DMS79 (cell line): ENCODE data around the gene KCNK6.

Source experiments
- DNase-seq: peaks from one replicate; lab custom pipeline; 2025; lab: John Stamatoyannopoulos, UW

The KCNK6 gene

DNA sequence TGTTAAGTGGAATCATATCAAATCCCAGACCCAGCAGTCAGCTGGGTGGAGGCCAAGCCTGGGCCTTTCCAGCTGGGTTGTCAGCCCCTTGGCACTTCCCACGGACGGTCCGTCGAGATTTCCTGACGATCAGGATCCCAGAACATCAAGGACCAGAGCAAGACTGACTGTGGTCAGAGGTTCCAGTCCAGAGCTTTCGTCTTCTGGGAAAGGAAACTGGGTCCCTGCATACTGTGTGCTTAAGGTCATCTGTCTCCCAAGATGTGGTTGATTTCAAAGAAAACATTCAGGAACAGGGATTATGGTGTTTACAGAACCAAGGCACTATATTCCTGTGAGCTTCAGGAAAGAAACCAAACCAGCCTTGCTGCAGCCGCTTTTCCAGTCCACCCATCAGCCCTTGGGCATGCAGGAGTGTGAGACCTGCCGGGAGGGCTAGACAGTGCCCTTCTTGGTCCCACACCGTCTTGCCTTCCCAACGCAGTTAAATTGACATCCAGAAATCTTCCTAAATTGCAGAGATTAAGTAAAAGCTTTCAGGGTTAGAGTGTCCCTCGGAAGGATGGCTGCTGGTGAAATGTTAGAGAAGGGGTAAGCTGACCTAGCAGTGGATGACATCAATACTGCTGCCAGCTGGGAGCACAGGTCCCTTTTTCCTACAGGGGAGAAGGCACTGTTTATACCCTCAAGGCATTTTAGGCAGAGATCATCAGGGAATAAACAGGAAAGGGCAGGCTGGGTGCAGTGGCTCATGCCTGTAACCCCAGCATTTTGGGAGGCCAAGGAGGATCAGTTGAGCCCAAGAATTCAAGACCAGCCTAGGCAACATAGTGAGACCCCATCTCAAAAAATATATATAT is 20.6 kb upstream of the KCNK6 start:
- no peak for DNase-seq

DNA sequence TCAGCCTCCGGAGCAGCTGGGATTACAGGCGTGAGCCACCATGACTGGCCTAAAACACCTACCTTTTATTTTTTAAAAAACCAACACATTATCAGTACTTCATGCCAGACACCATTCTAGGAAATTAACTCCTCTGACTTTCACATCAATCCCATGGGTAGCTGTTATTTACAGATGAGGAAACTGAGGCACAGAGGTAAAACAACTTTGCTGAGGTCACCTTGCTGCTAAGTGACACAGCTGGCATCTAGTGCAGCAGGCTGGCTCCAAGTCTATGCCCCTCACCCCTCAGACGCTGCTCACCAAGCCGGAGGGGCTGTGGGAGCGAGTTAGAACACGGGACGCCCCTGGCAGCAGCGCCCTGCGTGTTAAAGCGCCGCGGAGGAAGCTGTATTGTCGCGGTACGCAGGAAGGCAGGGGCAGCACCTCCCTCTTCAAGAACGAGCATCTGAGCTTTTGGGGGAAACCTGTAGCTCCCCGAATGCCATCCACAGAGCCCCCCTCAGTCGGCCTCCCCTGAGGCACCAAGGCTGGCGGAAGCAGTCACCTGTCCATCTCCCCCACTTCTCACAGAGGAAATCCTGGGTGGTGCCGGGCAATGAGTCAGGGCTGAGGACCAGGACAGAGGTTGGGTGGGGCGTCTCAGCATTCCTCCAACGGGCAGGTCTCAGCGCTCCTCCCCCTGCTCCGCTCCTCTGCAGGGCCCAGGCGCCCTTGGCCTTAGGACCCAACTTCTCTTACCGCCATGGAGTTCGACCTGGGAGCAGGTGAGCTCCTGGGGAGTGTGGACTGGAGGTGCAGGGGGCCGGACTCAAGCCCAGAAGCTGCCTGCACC is 15.9 kb upstream of the KCNK6 start, which contains the start of gene C19orf33:
Gene C19orf33, plus strand, starts transcription at position 735 of the 835 bp plus-strand sequence. Its CDS starts 11 bp downstream, at position 746.
- no peak for DNase-seq

DNA sequence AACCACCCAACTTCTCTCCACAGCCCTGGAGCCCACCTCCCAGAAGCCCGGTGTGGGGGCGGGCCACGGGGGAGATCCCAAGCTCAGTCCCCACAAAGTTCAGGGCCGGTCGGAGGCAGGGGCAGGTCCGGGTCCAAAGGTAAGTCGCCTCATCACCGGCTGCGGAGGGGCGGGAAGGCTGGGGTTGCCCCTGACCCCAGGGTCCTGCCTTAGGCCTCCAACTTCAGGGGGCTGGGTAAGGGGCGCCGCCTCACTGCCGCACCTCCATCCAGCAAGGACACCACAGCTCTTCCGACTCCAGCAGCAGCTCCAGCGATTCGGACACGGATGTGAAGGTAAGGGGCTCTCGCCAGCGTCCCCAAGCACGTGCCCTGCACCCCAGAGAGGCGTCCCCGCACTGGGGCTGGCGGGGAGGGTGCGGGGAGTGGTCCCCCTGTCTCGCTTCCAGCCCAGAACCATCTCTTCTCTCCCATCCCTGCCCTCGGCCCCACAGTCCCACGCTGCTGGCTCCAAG is 15.2 kb upstream of the KCNK6 start:
- no peak for DNase-seq

DNA sequence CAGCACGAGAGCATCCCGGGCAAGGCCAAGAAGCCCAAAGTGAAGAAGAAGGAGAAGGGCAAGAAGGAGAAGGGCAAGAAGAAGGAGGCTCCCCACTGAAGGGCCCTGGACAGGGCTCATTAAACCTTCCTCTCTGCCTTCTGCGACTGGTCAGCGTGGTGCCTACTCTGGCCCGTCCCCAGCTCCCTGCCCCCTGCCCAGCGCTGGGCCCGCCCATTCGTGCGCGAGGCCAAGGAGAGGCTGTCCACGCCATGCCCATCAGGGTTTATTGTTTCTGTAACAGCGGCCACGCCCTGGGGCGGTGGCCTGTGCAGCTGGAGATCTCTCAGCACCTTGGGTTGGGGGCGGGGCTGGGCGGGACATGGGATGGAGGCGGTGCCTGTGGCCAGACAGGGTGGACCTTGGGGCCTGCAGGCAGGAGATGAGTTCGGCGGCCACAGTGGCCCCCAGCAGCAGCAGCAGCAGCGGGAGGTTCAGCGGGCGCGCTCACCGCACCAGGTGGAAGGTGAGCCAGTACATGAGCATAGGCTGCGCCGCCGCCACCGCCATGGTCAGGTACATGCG is 14.7 kb upstream of the KCNK6 start:
- no peak for DNase-seq

DNA sequence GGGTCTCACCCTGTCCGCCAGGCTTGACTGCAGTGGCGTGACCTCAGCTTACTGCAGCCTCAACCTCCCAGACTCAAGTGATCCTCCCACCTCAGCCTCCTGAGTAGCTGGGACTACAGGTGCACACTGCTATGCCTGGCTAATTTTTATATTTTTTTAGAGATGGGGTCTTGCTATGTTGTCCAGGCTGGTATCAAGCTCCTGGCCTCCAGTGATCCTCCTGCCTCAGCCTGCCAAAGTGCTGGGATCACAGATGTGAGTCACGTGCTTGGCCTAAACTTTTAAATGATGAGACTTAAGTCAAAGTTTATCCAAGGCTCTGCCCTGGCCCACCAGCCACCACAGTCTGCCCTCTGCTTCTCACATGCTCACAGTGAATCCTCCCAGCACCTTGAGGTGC is 13.4 kb upstream of the KCNK6 start:
- no peak for DNase-seq

DNA sequence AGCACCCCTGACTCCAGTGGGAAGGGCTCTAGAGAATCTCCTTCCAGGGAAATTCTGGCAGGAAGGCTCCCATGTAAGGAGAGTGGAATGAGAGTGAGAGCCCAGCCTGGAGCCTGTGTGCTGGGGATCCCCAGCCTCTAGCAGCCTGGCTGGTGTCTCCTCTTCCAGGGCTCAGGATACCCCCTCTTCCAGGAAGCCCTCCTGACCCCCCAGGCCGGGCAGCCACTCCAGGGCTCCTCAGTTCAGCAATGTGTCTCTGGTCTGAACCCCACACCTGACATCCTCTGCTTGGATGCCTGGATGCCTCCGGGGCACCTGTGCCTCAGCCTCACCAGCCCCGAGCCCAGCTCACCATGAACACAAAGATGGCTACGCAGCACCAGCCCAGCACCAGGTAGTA is 12.6 kb upstream of the KCNK6 start:
- DNase-seq, result no peak

DNA sequence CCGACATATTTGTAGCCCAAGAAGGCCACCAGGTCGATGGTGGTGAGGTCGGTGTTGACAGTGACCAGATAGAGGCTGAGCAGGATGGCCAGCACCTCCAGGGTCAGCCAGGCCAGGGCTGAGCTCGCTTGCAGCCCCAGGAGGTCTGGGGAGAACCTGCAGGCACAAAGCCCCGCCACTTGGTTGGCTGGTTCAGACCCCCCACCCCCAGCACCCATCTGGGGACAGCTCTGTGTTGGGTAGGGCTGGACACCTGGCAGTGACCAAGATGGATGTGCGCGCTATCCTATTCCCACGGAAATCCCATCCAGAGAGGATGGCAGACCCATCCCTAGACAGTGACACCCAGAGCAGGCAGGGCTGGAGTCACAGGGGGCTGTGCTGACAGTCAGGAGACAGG is 12.0 kb upstream of the KCNK6 start:
- no peak for DNase-seq

- DNase-seq, result no peak
Measured at GRCh38 chr19:38308006-38308766, 11.5 kb upstream of the KCNK6 start.

DNA sequence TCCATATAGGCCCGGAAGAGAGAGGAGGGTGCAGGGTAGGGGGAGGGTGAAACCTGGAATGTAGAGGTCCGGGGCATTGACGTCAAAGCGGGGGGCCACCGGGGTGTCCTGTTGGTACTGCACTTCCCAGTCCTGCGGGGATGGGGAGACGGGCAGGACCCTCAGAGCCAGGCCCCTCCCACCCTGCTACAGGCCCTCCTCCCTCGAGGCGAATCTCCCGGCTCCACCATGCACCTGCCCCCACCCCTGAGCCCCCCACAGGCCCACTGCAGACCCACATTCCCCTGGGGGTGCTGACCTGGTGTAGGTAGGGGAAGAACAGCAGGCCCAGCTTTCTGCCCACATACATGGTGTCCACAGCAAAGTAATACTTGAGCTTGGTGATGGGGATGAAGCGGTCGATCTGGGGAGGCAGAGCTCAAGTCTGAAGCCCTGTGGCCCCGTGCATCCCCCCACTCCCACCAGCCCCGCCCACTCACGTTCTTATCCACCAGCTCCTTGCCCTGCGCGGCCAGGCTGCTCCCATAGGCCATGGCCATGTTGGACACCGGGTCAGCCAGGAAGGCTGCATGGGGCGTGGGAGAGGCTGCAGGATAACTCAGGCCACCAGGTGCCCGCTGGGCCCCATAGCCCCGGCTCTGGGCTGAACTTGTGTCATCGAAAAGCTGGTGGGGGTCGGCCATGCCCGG is 10.6 kb upstream of the KCNK6 start:
- no peak for DNase-seq

- no peak for DNase-seq
Measured at GRCh38 chr19:38309615-38310278, 9.9 kb upstream of the KCNK6 start.

GRCh38 chr19:38310279-38310670 is 9.4 kb upstream of the KCNK6 start:
- DNase-seq, result no peak

DNA sequence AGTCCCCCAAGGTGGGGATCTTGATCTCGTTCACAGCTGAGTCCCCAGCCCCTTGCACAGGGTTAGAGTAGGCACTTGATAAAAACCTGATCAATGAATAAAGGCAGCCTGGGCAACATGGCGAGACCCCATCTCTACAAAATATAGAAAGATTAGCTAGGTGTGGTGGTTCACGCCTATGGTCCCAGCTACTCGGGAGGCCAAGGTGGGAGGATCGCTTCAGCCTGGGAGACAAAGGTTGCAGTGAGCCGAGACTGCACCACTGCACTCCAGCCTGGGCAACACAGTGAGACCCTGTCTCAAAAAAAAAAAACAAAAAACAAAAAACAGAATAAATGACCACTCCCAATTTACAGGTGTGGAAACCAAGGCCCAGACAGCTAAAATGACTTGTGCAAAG is 8.7 kb upstream of the KCNK6 start:
- no peak for DNase-seq

- DNase-seq, result peak; percentile 95
Measured at GRCh38 chr19:38315657-38316476, 3.8 kb upstream of the KCNK6 start, which contains the start of gene YIF1B. Gene YIF1B (minus strand): TSS chr19:38315947. CDS start chr19:38315917, 30 bp downstream.

DNA sequence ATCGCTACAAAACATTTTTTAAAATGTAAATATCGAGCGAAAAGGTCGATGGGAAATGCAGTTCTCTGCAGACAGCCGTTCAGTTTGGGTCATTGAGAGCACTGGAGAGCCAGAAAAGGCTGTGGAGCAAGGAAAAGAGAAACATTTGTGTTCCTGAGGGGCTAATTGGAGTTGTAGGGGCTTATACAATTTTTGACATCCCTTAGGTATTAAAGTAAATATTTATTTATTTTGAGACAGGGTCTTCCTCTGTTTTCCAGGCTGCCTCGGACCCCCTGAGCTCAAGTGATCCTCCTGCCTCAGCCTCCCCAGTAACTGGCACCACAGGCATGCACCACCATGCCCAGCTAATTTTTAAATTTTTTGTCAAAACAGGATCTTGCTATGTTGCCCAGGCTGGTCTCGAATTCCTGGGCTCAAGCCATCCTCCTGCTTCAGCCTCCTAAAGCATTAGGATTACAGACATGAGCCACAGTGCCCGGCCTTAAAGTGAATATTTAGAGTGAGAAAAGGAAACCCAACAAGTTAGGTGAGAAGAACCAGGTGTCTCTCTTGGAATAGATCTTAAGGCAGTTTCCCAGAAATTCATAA is 3.1 kb upstream of the KCNK6 start:
- no peak for DNase-seq

GRCh38 chr19:38317104-38317612 is 2.5 kb upstream of the KCNK6 start:
- no peak for DNase-seq

GRCh38 chr19:38318660-38319059 is 985 bp upstream of the KCNK6 start:
- DNase-seq, result no peak

GRCh38 chr19:38320969-38321339 is 1.3 kb downstream of the KCNK6 start:
- no peak for DNase-seq

GRCh38 chr19:38321646-38322196 is 2.1 kb downstream of the KCNK6 start:
- no peak for DNase-seq

DNA sequence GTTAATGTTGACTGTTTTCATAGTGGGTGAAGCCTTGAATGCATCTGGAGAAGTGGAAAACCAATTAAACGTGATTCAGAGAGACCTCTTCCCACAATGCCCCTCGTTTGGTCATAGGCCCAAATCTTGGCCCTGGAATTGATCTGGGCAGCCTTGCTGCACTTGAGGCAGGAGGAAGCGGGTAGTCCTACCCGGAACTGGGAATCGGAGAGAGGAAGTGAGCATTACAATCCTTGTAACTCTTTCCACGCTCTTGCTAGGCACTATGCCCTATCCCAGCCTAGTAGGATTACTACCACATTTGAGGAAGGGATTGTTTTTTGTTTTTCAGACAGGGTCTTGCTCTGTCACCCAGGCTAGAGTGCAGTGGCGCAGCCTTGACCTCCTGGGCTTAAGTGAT is 3.6 kb downstream of the KCNK6 start:
- no peak for DNase-seq
